ENCODE data around the gene TRMT61B. TPM values are rescaled to one million over a fixed set of nuclear protein-coding genes. Genes with fewer than 3 reads are reported as not detected.
A peak's percentile ranks its signal among the peaks of the same experiment; 100 is the strongest.

TRMT61B gene
- total RNA-seq, 4 donors from 2014 or later, result 7.0 to 16.3 (median 10.6) TPM

- no peak for TF ChIP-seq CTCF (IDR thresholded peaks at IDR 0.05; ENCODE audit: low read depth)
Observed at GRCh38 chr2:28802975-28803429, 67.1 kb downstream of the TRMT61B start.

GRCh38 chr2:28801726-28802125 lies 68.4 kb downstream of the TRMT61B start:
- TF ChIP-seq CTCF (IDR thresholded peaks at IDR 0.05; ENCODE audit: low read depth), result no peak

Small RNA genes lying within 50 kb of the gene (small RNA-seq; reads per million reads assigned to genes)
- 964 reads per million, percentile 99 among the genes with 10 or more reads in this experiment for gene SNORD92

Other genes starting within 250 kb of the TRMT61B start
- 100 to 1,000 TPM; 182 to 293 (median 236) TPM for gene PPP1CB, start 118.5 kb downstream of the TRMT61B start, total RNA-seq
- 1 to 10 TPM in 3 of 4 donors, under 1 TPM in 1; 0.49 to 3.3 (median 1.4) TPM for gene SPDYA, start 59.5 kb downstream of the TRMT61B start, total RNA-seq
- gene WDR43, start 24.4 kb upstream of the TRMT61B start, total RNA-seq, result 10 to 100 TPM; 39.4 to 72.9 (median 48.1) TPM
- gene TOGARAM2, start 111.0 kb upstream of the TRMT61B start, total RNA-seq, result 1 to 10 TPM in 2 of 4 donors, under 1 TPM in 2; 0.16 to 3.5 (median 2.0) TPM
- under 1 TPM in 2 of 4 donors, not detected in 2; 0.16 to 0.66 TPM for gene PCARE, start 204.2 kb upstream of the TRMT61B start, total RNA-seq
- gene CLIP4, start 245.1 kb upstream of the TRMT61B start, total RNA-seq, result 100 to 1,000 TPM in 2 of 4 donors, 10 to 100 TPM in 2; 59.3 to 103 (median 96.6) TPM